Adrenal gland (tissue), 5 donors: ENCODE results near the gene ACAA2.

ENCODE experiments used
- POLR2A ChIP-seq, 2 donors: fragments of 450-650 bp; IDR thresholded peaks; one replicate each; pipeline ENCODE4 v1.6.1; 2017; ENCODE audit warnings: antibody characterized with exemption in 2 of 2, mild to moderate bottlenecking in 2 of 2, moderate library complexity in 1 of 2
- TF ChIP-seq, protein P1 (sequence below), 6 experiments: fragments of 450-650 bp in 4 of 6; fragments of 200-600 bp in 2 of 6; sonication (generic) in 1 of 6; IDR thresholded peaks; 1 replicate in 5 of 6; 2 replicates in 1 of 6; pipeline versions ENCODE4 v1.5.1 to v1.8.0; 2016 to 2021; ENCODE audit warnings: antibody characterized with exemption in 6 of 6, mild to moderate bottlenecking in 2 of 6, moderate library complexity in 1 of 6
- donor health status: DM: no; HTN: no; CAD: no.

DNA sequence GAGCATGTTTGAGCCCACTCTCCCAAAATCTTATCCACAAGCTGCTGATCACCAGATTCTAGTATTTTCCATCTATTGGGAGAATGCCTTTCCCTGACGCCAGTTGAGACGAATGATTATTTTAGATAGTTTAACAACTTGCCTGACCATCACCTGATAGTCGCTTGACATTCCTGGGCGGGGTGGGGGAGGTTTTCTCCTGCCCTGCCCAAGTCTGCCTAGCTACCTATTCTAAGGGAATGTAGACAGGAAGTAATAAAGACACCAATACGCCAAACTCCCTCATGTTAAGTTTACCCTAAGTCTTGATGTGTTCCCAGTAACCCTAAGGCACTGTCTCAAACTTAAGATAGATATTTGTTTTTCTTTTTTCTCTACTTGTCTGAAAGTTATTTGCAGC is 4.6 kb upstream of the ACAA2 start:
- TF ChIP-seq, protein P1, sequence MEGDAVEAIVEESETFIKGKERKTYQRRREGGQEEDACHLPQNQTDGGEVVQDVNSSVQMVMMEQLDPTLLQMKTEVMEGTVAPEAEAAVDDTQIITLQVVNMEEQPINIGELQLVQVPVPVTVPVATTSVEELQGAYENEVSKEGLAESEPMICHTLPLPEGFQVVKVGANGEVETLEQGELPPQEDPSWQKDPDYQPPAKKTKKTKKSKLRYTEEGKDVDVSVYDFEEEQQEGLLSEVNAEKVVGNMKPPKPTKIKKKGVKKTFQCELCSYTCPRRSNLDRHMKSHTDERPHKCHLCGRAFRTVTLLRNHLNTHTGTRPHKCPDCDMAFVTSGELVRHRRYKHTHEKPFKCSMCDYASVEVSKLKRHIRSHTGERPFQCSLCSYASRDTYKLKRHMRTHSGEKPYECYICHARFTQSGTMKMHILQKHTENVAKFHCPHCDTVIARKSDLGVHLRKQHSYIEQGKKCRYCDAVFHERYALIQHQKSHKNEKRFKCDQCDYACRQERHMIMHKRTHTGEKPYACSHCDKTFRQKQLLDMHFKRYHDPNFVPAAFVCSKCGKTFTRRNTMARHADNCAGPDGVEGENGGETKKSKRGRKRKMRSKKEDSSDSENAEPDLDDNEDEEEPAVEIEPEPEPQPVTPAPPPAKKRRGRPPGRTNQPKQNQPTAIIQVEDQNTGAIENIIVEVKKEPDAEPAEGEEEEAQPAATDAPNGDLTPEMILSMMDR (IDR thresholded peaks at IDR 0.05): no peak
- no peak for TF ChIP-seq POLR2A (IDR thresholded peaks at IDR 0.05)
